ENCODE measurements around the gene DIRAS3. TPM values are rescaled to one million over a fixed set of nuclear protein-coding genes. Genes with fewer than 3 reads are reported as not detected.

Gene DIRAS3
- total RNA-seq, 2 donors from 2014 or later = 5.3 to 10.6 TPM

DNA sequence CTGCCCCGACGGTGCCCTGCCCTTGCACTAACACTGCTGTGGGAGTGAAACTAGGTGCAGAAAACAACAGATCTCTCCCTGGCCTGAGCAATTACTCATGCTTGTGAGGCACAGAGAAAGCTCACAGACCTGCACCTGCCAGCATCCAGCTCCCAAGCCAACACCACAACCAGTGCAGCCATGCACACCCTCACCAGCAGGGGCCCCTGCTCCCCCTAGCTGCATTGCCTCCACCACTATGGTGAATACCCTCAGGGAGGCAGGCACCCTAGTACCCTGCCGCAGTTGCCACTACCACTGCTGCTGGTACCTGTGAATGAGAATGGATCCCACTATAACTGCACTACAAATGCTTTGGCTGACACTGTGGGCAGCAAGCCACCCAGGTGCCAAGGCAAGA, 7.1 kb upstream of the DIRAS3 start:
- no peaks in the 10 kb centered on the region for H3K4me1 ChIP-seq
- no peak for TF ChIP-seq POLR2A (IDR thresholded peaks at IDR 0.05)
- TF ChIP-seq, protein P1, sequence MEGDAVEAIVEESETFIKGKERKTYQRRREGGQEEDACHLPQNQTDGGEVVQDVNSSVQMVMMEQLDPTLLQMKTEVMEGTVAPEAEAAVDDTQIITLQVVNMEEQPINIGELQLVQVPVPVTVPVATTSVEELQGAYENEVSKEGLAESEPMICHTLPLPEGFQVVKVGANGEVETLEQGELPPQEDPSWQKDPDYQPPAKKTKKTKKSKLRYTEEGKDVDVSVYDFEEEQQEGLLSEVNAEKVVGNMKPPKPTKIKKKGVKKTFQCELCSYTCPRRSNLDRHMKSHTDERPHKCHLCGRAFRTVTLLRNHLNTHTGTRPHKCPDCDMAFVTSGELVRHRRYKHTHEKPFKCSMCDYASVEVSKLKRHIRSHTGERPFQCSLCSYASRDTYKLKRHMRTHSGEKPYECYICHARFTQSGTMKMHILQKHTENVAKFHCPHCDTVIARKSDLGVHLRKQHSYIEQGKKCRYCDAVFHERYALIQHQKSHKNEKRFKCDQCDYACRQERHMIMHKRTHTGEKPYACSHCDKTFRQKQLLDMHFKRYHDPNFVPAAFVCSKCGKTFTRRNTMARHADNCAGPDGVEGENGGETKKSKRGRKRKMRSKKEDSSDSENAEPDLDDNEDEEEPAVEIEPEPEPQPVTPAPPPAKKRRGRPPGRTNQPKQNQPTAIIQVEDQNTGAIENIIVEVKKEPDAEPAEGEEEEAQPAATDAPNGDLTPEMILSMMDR (IDR thresholded peaks at IDR 0.05) = no peak
- no peak overlapping the region for H3K4me3 ChIP-seq
- DNase-seq (no peak), ATAC-seq (no peak)
- H3K27me3 ChIP-seq = no peaks in the 10 kb centered on the region
- no peaks in the 10 kb centered on the region for H3K9me3 ChIP-seq
- no peak overlapping the region for H3K27ac ChIP-seq
- no peaks in the 10 kb centered on the region for H3K36me3 ChIP-seq (replicated peaks in 1 of 2; ENCODE audit: insufficient read depth in 1 of 2, low read depth in 2 of 2)
- 93 to 97% methylated on average over 3 of the region's 3 CpGs for WGBS, 2 donors
- intact Hi-C loops (cut with DNase I) = no loop called here

DNA sequence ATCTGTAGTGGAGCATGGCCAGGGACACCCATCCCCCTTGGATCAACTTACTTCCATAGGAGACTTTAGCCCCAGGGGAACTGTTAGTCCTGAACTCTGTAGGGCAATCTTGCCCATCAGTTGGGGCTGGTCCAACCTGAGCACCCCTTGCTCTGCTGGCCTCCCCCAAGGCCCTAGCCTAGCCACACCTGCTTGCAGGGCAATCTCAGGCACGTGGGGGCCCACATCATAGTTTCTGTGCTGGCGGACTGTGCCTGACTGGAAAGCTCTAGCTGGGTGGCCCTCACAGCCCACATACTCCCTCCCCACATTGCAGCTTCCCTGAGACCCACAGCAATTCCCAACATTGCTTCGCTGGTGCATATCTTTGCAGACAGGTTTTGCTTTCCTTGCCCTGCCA, 6.6 kb upstream of the DIRAS3 start:
- no peaks in the 10 kb centered on the region for H3K4me1 ChIP-seq
- WGBS, 2 donors = 97 to 100% methylated on average over 1 to 3 of the region's 3 CpGs
- H3K27ac ChIP-seq = no peak overlapping the region
- intact Hi-C loops (cut with DNase I) = no loop called here
- H3K27me3 ChIP-seq = no peaks in the 10 kb centered on the region
- TF ChIP-seq POLR2A (IDR thresholded peaks at IDR 0.05) = no peak
- TF ChIP-seq, protein P1 (IDR thresholded peaks at IDR 0.05) = no peak
- no peaks in the 10 kb centered on the region for H3K9me3 ChIP-seq
- no peaks in the 10 kb centered on the region for H3K36me3 ChIP-seq (replicated peaks in 1 of 2; ENCODE audit: insufficient read depth in 1 of 2, low read depth in 2 of 2)
- no peak for DNase-seq
- no peak overlapping the region for H3K4me3 ChIP-seq
- ATAC-seq = no peak

DNA sequence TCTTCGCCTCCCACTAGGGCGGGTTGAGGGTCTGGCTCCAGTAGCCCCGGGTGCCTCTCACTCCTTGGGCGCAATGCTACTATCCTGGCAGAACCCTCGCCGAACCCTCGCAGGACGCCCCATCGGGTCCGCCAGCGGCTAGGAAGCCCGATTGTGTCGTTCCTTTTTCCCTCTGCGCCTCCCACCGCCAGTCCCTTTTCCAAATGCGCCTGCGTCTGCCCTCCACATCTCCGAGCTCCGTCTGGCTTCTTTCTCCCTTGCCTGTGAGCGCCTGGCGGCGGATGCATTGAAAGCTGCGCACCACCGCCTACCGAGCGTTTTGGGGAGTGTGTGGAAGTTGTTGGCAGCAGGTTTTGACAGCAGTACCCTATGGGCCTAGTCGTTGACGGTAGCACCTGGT, 1.0 kb upstream of the DIRAS3 start:
- Histone ChIP-seq H3K27ac (peak overlapping the region in 3 of 4 donors; percentile 65 to 83 (median 78)), H3K4me3 (no peak overlapping the region), H3K9me3 (no peaks in the 10 kb centered on the region), H3K27me3 (no peaks in the 10 kb centered on the region), H3K36me3 (replicated peaks in 1 of 2; ENCODE audit: insufficient read depth in 1 of 2, low read depth in 2 of 2) (no peaks in the 10 kb centered on the region), H3K4me1 (no peaks in the 10 kb centered on the region)
- peak; percentile 69 for ATAC-seq
- DNase-seq = peak; percentile 74 to 81 (median 76)
- WGBS, 2 donors = 50 to 57% methylated on average over 25 to 28 of the region's 28 CpGs
- TF ChIP-seq POLR2A (IDR thresholded peaks at IDR 0.05) = peak; percentile 16 to 62 (median 53)
- TF ChIP-seq, protein P1 (IDR thresholded peaks at IDR 0.05) = peak in 5 of 7 experiments; percentile 12 to 67 (median 65)
- intact Hi-C loops (cut with DNase I) = no loop called here

DNA sequence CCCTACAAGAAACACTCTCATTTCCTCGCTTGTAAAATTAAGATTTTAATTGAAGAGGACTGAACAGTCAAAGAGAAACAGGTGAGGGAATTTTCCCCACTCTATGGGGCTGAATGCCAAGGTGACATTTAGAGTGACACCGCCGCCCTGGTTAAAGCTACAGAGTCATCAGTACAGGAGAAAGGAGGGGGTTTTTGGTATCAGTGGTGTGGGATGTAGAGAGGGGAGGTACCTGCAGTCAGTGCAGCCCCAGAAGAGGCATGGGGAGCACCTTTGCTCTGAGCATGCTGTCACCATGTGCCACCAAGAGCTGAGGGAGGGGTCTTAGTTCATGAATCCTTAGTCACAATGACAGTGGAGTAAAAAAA, 2.8 kb downstream of the DIRAS3 start:
- intact Hi-C loops (cut with DNase I) = no loop called here
- Histone ChIP-seq H3K4me1 (no peaks in the 10 kb centered on the region), H3K27me3 (no peaks in the 10 kb centered on the region), H3K4me3 (no peak overlapping the region), H3K36me3 (replicated peaks in 1 of 2; ENCODE audit: insufficient read depth in 1 of 2, low read depth in 2 of 2) (no peaks in the 10 kb centered on the region), H3K9me3 (no peaks in the 10 kb centered on the region), H3K27ac (no peak overlapping the region)
- WGBS, 2 donors = 63 to 66% methylated on average over 3 of the region's 3 CpGs
- ATAC-seq = no peak
- TF ChIP-seq, protein P1 (IDR thresholded peaks at IDR 0.05) = no peak
- no peak for TF ChIP-seq POLR2A (IDR thresholded peaks at IDR 0.05)
- no peak for DNase-seq

DNA sequence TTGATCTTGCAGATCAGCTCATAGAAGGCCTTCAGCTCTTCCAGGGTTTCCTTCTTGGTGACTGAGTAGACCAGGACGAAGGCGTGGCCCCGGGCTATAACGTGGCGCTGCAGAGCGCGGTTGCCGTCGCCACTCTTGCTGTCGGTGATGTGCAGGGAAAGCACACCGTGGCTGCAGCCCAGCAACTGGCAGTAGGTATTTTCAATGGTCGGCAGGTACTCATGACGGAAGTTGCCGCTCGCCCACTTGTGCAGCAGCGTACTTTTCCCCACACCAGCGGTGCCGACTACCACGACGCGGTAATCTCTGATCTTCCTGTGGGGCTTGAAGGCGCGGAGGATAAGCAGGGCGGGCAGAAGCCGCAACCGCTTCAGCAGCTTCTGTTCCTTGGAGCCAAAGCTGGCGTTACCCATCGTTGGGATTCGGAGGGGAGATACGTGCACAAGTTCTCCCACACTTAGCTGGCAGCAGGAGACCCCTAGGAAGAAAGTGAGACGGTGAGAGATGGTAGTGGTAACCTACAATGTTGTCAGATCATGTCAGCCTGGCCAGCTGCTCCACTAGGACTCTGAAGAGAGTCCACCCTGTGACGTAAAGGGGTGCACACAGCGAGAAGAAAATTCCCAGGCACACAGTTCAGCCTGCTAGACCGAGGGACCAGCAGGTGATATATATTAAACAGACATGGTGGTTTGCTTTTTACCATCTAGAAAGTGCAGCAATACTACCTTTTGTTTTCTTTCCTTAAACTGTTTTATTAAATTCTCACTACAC, 3.4 kb downstream of the DIRAS3 start:
- H3K9me3 ChIP-seq = no peaks in the 10 kb centered on the region
- no peak for TF ChIP-seq POLR2A (IDR thresholded peaks at IDR 0.05)
- TF ChIP-seq, protein P1 (IDR thresholded peaks at IDR 0.05) = no peak
- H3K27ac ChIP-seq = no peak overlapping the region
- H3K4me1 ChIP-seq = no peaks in the 10 kb centered on the region
- H3K27me3 ChIP-seq = no peaks in the 10 kb centered on the region
- intact Hi-C loops (cut with DNase I) = no loop called here
- no peak overlapping the region for H3K4me3 ChIP-seq
- no peak for ATAC-seq
- no peaks in the 10 kb centered on the region for H3K36me3 ChIP-seq (replicated peaks in 1 of 2; ENCODE audit: insufficient read depth in 1 of 2, low read depth in 2 of 2)
- 72 to 85% methylated on average over 27 to 34 of the region's 34 CpGs for WGBS, 2 donors
- DNase-seq = no peak
